Stimulated activated CD8-positive, alpha-beta memory T cell treated with anti-CD3 and anti-CD28 coated beads, Interleukin-4, amount 100 ng/mL, for 1 hour (primary cell): ENCODE data around the gene RAP1A.

Experiments used
- DNase-seq, 2 donors: peaks; one replicate each; pipeline ENCODE4 v3.0.0-alpha.2; 2020; ENCODE audit warnings: low read depth in 2 of 2, low spot score in 1 of 2

Gene RAP1A

GRCh38 chr1:111619635-111620440 is at the start of gene RAP1A:
Gene RAP1A (plus strand): TSS chr1:111619789. CDS start chr1:111691361, 71,572 bp downstream.
- DNase-seq, result peak; percentile 92 to 94

- DNase-seq, result no peak
Observed at GRCh38 chr1:111569913-111570312, 49.7 kb upstream of the RAP1A start.

- DNase-seq, result peak in 1 of 2 donors; percentile 9
Observed at GRCh38 chr1:111570781-111571181, 48.8 kb upstream of the RAP1A start.

GRCh38 chr1:111571239-111571638 is 48.4 kb upstream of the RAP1A start:
- no peak for DNase-seq

GRCh38 chr1:111571987-111572386 is 47.6 kb upstream of the RAP1A start:
- no peak for DNase-seq

- DNase-seq, result no peak
Observed at GRCh38 chr1:111576547-111576946, 43.0 kb upstream of the RAP1A start.

- no peak for DNase-seq
Observed at GRCh38 chr1:111577814-111578213, 41.8 kb upstream of the RAP1A start.

- DNase-seq, result no peak
Observed at GRCh38 chr1:111581166-111581565, 38.4 kb upstream of the RAP1A start.

- DNase-seq, result no peak
Observed at GRCh38 chr1:111582016-111582415, 37.6 kb upstream of the RAP1A start.

- DNase-seq, result no peak
Observed at GRCh38 chr1:111582644-111583618, 36.7 kb upstream of the RAP1A start.

- DNase-seq, result no peak
Observed at GRCh38 chr1:111585447-111586086, 34.0 kb upstream of the RAP1A start.

GRCh38 chr1:111586112-111586511 is 33.5 kb upstream of the RAP1A start:
- DNase-seq, result no peak

GRCh38 chr1:111587509-111588174 is 31.9 kb upstream of the RAP1A start:
- DNase-seq, result no peak

GRCh38 chr1:111591937-111592336 is 27.7 kb upstream of the RAP1A start:
- no peak for DNase-seq

- peak; percentile 86 to 88 for DNase-seq
Observed at GRCh38 chr1:111592389-111593361, 26.9 kb upstream of the RAP1A start.

GRCh38 chr1:111593403-111594305 is 25.9 kb upstream of the RAP1A start:
- no peak for DNase-seq

GRCh38 chr1:111594306-111594693 is 25.3 kb upstream of the RAP1A start:
- no peak for DNase-seq

GRCh38 chr1:111595807-111596206 is 23.8 kb upstream of the RAP1A start:
- DNase-seq, result no peak

- DNase-seq, result peak in 1 of 2 donors; percentile 51
Observed at GRCh38 chr1:111596499-111596898, 23.1 kb upstream of the RAP1A start.
